ENCODE results near the gene COG5.

GRCh38 chr7:107584716-107585115 is 21.0 kb upstream of the COG5 start:
- no peak for TF ChIP-seq GATA2 (IDR thresholded peaks at IDR 0.05; ENCODE audit: low read depth, low read length)
- no peak for TF ChIP-seq GATA3 (IDR thresholded peaks at IDR 0.05; ENCODE audit: low read depth, low read length)
